Measurements from ENCODE around the gene LSM14A.

The LSM14A gene

DNA sequence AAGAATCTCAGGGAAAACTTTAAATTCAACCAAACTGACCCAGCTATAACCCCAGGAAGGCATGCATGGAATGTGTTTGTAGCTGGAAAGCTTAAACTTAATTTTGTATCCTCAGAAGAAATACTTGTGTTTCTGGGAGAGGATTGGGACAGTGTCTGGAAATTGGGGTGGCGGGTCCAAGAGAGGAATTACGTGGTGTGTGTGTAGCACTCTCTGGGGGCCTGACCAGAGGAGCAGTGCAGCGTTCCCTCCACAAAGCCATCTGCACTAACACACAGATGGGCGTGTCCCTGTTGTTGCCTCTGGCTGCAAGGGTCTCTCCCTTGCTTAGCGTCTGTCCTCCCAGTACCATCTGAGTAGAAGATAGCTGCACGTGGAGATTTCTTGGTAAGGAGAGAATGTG, 88.5 kb downstream of the LSM14A start:
- in situ Hi-C loops (cut with MboI; ENCODE audit: low pct_unique_long_range_greater_than_20kb, low sequenced_read_pairs, unreplicated experiment) = no loop called here
- no peak for DNase-seq (ENCODE audit: low spot score)
- TF ChIP-seq, protein P1, sequence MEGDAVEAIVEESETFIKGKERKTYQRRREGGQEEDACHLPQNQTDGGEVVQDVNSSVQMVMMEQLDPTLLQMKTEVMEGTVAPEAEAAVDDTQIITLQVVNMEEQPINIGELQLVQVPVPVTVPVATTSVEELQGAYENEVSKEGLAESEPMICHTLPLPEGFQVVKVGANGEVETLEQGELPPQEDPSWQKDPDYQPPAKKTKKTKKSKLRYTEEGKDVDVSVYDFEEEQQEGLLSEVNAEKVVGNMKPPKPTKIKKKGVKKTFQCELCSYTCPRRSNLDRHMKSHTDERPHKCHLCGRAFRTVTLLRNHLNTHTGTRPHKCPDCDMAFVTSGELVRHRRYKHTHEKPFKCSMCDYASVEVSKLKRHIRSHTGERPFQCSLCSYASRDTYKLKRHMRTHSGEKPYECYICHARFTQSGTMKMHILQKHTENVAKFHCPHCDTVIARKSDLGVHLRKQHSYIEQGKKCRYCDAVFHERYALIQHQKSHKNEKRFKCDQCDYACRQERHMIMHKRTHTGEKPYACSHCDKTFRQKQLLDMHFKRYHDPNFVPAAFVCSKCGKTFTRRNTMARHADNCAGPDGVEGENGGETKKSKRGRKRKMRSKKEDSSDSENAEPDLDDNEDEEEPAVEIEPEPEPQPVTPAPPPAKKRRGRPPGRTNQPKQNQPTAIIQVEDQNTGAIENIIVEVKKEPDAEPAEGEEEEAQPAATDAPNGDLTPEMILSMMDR (IDR thresholded peaks at IDR 0.05; ENCODE audit: extremely low read depth, insufficient read depth, missing control alignments) = no peak

DNA sequence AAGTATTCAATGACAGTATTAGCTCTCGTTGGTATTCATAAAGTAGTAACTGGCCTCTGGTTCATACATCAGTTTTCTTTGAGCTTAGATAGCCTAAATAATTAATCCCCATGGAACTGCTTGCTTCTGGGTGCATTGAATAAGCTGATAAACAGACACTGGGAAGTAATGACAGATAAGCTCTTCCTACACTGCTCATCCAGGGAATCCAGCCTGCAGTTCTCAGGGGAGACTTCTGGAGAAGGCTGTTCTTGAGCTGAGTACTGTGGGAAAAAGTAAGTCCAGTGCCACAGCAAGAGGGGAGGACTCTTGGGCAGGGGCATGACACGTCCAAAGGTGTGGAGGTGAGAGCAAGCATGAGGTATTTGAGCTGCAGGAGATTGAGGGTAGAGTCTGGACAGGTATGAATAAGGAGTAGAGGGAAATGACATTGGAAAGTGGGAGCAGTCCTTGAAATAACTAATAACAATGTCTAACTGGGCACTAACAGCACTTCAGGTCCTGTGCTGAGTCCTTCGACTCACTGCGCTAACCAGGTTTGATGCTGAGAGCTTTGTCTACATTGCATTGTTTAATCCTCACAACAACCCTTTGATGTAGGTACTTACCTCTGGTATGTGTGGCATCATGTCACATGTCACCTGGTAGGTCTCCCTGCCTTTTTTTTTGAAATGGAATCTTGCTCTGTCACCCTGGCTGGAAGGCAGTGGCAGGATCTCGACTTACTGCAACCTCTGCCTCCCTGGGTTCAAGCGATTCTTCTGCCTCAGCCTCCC, 89.2 kb downstream of the LSM14A start:
- no peak for DNase-seq (ENCODE audit: low spot score)
- in situ Hi-C loops (cut with MboI; ENCODE audit: low pct_unique_long_range_greater_than_20kb, low sequenced_read_pairs, unreplicated experiment) = no loop called here

DNA sequence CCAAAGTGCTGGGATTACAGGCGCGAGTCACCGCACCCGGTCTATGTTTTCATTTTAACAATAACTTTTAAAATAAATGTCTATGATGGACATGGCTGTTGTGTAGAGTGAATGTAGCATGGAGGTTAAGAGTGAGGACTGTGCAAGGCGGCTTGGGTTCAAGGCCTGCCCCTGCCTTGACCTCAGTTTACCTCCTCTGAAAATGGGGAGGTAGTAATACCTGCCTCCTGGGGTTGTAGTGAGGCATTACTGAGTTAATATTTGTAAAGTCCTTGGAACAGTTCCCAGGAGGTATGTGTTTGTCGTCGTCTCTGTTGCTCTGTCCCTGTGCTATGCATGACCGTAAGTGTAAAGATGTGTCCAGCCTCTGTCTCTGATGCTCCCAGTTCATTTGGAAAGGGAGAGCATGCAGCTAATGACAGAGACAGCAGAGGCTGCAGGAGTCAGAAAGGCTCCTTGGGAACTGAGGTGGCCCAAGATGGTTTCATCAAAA, 91.5 kb downstream of the LSM14A start:
- TF ChIP-seq, protein P1 (IDR thresholded peaks at IDR 0.05; ENCODE audit: extremely low read depth, insufficient read depth, missing control alignments) = no peak
- no peak for DNase-seq (ENCODE audit: low spot score)
- in situ Hi-C loops (cut with MboI; ENCODE audit: low pct_unique_long_range_greater_than_20kb, low sequenced_read_pairs, unreplicated experiment) = no loop called here

More for the DNA sequence above, 89.2 kb downstream of the LSM14A start:
- TF ChIP-seq, protein P1 (IDR thresholded peaks at IDR 0.05; ENCODE audit: extremely low read depth, insufficient read depth, missing control alignments) = no peak

DNA sequence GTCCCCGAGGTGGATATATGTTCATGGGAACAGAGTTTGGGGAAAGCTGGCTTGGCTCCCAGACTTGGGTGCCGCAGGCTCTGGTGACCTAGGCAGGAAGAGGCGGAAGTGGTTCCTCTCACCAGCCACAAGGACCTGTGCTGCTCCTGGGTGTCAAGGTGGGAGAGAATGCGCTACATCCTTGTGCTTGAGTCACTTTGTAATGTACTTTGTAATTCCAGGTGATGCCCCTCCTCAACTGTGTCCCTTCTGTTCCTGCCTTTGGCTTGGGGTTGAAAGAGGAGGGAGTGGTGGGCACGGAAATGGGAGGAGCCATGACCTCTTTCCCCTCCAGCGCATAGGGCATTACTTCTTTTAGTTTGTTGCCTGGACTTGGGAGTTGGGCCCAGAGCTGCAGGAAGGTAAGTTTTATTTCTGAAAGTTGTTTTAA, 92.9 kb downstream of the LSM14A start:
- no peak for DNase-seq (ENCODE audit: low spot score)

GRCh38 chr19:34269081-34269480, 96.8 kb downstream of the LSM14A start:
- no peak for DNase-seq (ENCODE audit: low spot score)

More for the DNA sequence above, 92.9 kb downstream of the LSM14A start:
- TF ChIP-seq, protein P1 (IDR thresholded peaks at IDR 0.05; ENCODE audit: extremely low read depth, insufficient read depth, missing control alignments) = no peak
- in situ Hi-C loops (cut with MboI; ENCODE audit: low pct_unique_long_range_greater_than_20kb, low sequenced_read_pairs, unreplicated experiment) = no loop called here

GRCh38 chr19:34269489-34269888, 97.2 kb downstream of the LSM14A start:
- TF ChIP-seq, protein P1 (IDR thresholded peaks at IDR 0.05; ENCODE audit: extremely low read depth, insufficient read depth, missing control alignments) = no peak
- in situ Hi-C loops (cut with MboI; ENCODE audit: low pct_unique_long_range_greater_than_20kb, low sequenced_read_pairs, unreplicated experiment) = no loop called here
- DNase-seq (ENCODE audit: low spot score) = no peak

More at GRCh38 chr19:34269081-34269480, 96.8 kb downstream of the LSM14A start:
- in situ Hi-C loops (cut with MboI; ENCODE audit: low pct_unique_long_range_greater_than_20kb, low sequenced_read_pairs, unreplicated experiment) = no loop called here
- TF ChIP-seq, protein P1 (IDR thresholded peaks at IDR 0.05; ENCODE audit: extremely low read depth, insufficient read depth, missing control alignments) = no peak
